SK-N-SH treated with all-trans-retinoic acid at 6 μM for 48 hours (cell line): Measurements from ENCODE around the gene COBL.

Experiments used
- ARNTL ChIP-seq: fragments of 450-650 bp; formaldehyde crosslinking; IDR thresholded peaks from 2 replicates; pipeline ENCODE4 v1.5.0; 2020; ENCODE audit warnings: low read depth, mild to moderate bottlenecking, moderate library complexity, borderline replicate concordance
- TCF4 ChIP-seq: fragments of 250-450 bp; sonication (Bioruptor Pico); IDR thresholded peaks from 2 replicates; pipeline ENCODE4 v1.8.0; 2021; ENCODE audit warnings: mild to moderate bottlenecking, moderate library complexity, borderline replicate concordance

- TF ChIP-seq ARNTL (CRISPR knock-in tag) (no peak), TCF4 (CRISPR knock-in tag) (no peak)
Measured at GRCh38 chr7:51017576-51018535, 298.8 kb downstream of the COBL start.
